PC-9 (cell line): ENCODE data around the gene CAPN15.

Experiments
- EZH2 ChIP-seq: fragments of 200-600 bp; sonication (generic); IDR thresholded peaks from 2 replicates; pipeline ENCODE4 v1.8.0; 2017; ENCODE audit warnings: antibody characterized with exemption, low read depth
- TF ChIP-seq, protein P1 (sequence below): fragments of 200-600 bp; sonication (generic); conservative IDR thresholded peaks from 2 replicates; pipeline ENCODE4 v1.6.1; 2017; ENCODE audit warnings: mixed run types, antibody characterized with exemption, mild to moderate bottlenecking, moderate library complexity

DNA sequence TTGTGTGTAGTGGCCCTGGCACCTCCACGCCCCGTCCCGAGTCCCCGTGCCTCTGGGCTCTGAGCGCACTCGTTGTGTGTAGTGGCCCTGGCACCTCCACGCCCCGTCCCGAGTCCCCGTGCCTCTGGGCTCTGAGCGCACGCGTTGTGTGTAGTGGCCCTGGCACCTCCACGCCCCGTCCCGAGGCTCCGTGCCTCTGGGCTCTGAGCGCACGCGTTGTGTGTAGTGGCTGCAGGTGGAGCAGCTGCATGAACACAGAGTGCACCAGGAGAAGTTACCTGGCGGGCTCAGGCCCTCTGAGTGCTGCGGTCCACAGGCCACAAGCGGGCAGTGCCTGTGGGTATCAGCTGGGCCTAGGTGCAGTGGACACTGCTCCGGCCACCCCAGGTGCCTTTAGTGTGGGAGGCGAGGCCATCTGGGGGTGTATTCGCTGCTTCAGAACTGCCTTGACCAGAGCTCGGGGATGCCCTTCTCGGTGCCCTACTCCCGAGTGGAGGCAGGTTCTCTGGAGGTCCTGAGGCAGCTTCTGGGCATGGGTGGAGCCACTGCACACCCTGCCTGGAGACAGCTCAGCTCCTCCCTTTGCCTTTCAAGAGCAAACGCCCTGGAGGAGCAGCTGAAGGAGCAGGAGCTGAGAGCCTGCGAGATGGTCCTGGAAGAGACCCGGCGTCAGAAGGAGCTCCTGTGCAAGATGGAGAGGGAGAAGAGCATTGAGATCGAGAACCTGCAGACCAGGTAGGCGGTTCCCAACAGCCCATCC, 17.3 kb upstream of the CAPN15 start:
- TF ChIP-seq, protein P1, sequence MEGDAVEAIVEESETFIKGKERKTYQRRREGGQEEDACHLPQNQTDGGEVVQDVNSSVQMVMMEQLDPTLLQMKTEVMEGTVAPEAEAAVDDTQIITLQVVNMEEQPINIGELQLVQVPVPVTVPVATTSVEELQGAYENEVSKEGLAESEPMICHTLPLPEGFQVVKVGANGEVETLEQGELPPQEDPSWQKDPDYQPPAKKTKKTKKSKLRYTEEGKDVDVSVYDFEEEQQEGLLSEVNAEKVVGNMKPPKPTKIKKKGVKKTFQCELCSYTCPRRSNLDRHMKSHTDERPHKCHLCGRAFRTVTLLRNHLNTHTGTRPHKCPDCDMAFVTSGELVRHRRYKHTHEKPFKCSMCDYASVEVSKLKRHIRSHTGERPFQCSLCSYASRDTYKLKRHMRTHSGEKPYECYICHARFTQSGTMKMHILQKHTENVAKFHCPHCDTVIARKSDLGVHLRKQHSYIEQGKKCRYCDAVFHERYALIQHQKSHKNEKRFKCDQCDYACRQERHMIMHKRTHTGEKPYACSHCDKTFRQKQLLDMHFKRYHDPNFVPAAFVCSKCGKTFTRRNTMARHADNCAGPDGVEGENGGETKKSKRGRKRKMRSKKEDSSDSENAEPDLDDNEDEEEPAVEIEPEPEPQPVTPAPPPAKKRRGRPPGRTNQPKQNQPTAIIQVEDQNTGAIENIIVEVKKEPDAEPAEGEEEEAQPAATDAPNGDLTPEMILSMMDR = no peak
- TF ChIP-seq EZH2 = no peak
